ENCODE results near the gene TMEM192.
"Not testable (repeated sequence)": the region's sequence is repeated elsewhere in the genome, so short reads cannot be mapped to it uniquely, and the experiment has no call there.

TMEM192 gene

GRCh38 chr4:165088366-165088765 lies 24.3 kb downstream of the TMEM192 start:
- no peak for DNase-seq

DNA sequence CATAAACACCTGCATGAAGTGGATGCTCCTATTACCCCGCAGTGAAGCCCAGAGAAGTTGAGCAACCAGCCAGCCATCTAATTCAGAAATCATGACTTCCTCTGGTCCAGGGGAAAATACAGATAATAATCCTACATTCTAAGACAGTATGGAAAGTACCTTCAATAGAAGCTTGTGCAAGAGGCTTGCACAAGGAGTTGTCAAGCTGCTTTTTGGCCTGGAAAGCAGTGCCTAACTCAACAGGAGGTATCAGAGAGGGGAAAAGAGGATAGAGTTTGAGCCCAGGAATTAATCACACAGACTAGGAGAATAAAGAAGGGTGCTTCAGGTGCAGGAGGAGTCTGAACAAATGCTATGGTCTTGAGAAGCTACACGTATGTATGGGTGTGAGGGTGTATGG lies 26.7 kb downstream of the TMEM192 start:
- DNase-seq = no peak

- not testable (repeated sequence) for DNase-seq
Observed at GRCh38 chr4:165084787-165085186, 27.9 kb downstream of the TMEM192 start.

DNA sequence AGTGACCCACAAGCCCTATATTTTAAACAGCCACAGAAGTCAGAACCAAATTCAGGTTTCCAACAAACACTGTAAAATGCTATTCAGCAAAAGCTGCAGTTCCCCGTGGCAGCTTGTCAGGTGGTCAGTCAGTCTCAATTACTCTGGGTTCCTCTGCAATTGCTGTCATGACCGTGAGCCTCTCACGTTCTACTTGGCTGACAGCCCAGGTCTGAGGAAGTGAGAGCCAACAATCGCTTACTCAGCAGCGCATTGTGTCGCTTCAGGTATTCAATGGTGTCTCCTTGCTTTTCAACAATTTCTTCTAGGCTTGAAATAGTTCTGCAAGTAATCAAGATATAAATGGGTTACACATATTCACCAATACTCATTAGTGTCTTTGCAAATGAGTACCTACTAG lies 33.2 kb downstream of the TMEM192 start:
- no peak for DNase-seq

DNA sequence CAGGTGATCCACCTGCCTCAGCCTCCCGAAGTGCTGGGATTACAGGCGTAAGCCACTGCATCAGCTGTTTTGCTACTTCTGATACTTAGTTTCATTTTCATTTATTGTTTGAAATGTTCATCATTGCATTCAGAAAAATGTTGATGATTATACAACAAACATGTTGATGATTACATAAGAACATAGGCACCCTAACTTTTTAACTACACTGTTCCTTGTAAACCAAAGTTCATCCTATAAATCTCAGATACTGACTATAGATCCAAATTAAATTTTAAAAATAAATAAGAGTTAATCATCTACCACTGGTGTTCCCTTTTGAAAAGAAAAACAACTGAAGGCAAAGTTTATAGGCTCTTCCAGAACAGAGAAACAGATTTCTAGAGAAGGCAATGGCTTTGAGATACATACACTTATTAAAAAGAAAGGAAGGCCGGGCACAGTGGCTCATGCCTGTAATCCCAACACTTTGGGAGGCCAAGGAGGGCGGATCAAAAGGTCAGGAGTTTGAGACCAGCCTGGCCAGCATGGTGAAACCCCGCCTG lies 35.6 kb downstream of the TMEM192 start:
- DNase-seq = no peak

DNA sequence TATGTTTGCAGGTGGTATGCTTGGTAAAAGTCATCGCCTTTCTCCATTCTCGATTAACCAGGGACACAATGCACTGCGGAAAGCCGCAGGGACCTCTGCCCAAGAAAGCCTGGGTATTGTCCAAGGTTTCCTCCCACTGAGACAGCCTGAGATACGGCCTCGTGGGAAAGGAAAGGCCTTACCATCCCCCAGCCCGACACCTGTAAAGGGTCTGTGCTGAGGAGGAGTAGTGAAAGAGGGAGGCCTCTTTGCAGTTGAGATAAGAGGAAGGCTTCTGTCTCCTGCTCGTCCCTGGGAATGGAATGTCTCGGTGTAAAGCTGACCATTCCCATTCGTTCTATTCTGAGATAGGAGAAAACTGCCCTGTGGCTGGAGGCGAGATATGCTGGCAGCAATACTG lies 39.3 kb downstream of the TMEM192 start:
- DNase-seq = not testable (repeated sequence)

GRCh38 chr4:165070560-165070959 lies 42.1 kb downstream of the TMEM192 start:
- DNase-seq = no peak

- DNase-seq = no peak
Observed at GRCh38 chr4:165060938-165061337, 51.7 kb downstream of the TMEM192 start.

- no peak for DNase-seq
Observed at GRCh38 chr4:165059386-165059785, 53.3 kb downstream of the TMEM192 start.

DNA sequence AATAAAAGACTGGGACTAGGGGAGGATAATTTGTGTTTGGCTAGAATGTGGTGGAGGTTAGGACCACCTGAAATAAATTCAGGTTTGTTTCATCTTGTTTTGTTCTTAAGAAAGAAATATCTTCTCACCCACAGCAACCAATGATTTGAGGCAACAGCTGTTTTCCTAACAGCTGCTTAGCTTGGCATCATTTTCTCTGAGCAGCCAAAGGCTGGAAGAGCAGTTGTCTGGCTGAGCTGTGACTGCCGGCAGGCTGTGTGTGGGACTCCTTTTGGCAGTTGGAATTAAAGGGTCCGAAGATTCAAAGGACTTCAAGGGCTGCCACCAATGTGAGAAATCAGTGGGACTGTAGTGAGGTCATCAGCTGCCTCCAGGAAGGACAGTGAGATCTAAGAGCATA lies 54.0 kb downstream of the TMEM192 start:
- no peak for DNase-seq

DNA sequence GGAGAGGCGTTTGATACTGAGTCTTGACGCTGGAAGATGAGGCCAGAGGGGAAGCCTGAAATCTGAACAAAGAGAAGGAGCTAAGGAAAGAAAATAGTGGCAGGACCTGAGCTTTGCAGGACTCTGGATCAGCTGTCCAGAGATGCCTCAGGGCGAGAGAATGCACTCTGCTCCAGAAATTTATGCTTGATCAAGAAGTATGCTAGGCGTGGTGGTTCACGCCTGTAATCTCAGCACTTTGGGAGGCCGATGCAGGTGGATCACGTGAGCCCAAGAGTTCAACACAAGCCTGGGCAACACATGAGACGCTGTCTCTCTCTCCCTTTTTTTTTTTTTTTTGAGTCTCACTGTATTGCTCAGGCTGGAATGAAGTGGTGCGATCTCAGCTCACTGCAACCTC lies 57.1 kb downstream of the TMEM192 start:
- no peak for DNase-seq

DNA sequence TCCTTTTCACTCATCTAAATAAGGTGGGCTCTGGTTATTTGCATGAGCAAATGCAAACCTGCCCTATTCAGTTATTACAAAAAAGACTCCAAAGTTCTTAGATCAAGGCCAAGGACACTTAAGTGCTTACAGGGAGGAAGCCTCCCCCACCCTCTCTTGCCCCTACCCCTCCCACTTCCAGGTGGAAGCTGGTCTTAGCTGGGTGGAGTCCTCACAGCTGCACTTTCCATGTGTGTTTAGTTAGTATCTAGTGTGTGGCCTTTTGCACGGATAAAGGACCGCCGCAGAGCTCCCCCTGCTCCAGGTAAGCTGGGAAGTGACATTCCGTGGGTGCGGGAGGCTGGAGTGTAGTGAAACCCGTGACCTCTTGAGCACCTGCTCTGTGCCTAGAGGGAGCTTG lies 59.0 kb downstream of the TMEM192 start, which contains the start of gene TRIM75:
Gene TRIM75 (plus strand): TSS at position 222 of the 400 bp plus-strand sequence. CDS start 5,282 bp downstream, outside the sequence.
- DNase-seq = no peak

GRCh38 chr4:165052627-165053026 lies 60.0 kb downstream of the TMEM192 start:
- DNase-seq = no peak

DNA sequence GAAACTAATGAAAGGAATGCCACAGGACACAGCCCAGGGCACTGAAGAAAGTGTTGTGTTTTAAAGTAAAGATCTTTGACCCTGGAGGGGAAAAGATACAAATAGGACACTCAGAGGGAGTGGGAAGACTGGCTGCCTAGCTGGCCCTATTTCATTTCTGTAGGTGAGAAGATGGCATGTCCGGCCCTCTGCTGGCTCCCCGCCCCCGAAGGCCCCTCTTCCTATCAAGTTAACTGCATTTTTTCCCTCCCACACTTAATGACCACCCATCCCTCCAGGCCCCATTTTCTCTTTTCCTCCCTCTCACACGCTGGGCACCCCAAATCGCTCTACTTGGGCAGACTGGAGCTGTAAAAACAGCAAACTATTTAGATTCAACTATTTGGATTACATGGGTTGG lies 64.5 kb downstream of the TMEM192 start:
- DNase-seq = no peak

DNA sequence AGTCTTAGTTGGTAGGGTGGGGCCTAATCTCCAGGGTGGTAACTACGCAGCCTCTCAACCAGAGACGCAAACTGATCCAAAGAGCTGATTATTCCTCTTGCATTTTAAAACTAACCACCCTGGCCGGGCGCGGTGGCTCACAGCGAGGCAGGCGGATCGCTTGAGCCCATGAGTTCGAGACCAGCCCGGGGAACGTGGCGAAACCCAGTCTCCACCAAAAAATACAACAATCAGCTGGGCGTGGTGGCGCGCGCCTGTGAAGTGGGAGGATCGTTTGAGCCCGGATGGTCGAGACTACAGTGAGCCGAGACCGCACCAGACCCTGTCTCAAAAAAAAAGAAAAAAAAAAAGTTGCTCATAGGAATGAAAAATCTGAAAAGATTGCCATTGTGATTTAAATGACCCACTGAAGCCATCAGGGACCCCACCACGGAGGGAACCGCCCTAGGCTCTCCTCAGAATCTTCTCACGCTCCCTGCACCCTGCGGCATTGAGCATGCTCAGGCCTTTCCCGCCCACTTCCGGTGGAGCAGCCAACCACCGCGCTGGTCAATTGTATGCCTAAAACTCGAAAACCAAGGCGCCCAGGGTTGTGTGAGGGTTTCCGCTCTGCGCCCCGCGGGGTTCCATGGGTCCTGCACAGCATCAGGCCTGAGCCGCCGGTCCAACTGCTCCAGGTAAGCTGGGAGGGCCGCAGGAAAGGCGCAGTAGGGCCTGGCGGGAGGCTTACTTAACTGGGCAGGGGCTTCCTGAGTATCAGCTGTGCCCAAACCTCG lies 81.0 kb downstream of the TMEM192 start, which contains the start of gene TRIM60:
Gene TRIM60 (plus strand): TSS at position 564 of the 776 bp plus-strand sequence. CDS start 8,074 bp downstream, outside the sequence.
- no peak for DNase-seq

DNA sequence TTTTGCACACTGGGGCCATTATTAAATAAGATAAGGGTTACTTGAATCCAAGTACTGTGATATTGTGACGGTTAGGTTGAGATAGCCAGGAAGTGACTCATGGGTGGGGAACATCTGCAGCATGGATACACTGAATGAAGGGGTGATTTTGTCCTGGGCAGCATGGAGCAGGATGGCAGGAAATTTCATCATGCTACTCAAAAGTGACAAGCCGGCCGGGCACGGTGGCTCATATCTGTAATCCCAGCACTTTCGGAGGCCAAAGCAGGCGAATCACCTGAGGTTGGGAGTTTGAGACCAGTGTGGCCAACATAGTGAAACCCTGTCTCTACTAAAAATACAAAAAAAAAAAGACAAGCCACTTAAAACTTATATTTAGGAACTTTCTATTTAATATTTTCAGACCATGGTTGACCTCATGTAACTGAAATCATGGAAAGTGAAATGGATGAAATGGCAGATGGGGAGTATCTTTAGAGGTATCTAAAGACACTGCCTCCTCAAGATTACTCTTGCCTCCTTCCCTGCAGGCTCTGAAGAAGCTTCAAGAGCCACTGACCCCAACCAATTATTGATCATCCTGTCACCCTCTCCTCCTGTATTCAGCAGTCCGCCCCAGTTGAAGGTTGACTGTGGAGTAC lies 84.8 kb downstream of the TMEM192 start:
- no peak for DNase-seq

- not testable (repeated sequence) for DNase-seq
Observed at GRCh38 chr4:165025782-165026181, 86.9 kb downstream of the TMEM192 start.
